Measurements from ENCODE around the gene ALDOB. TPM values are rescaled to one million over a fixed set of nuclear protein-coding genes. Genes with fewer than 3 reads are reported as not detected.

The ALDOB gene
- total and polyA plus RNA-seq, 2 of the 13 experiments (the other 11 are each of a cell fraction or from before 2014, with no cell fraction given): 0.29 to 0.97 TPM

DNA sequence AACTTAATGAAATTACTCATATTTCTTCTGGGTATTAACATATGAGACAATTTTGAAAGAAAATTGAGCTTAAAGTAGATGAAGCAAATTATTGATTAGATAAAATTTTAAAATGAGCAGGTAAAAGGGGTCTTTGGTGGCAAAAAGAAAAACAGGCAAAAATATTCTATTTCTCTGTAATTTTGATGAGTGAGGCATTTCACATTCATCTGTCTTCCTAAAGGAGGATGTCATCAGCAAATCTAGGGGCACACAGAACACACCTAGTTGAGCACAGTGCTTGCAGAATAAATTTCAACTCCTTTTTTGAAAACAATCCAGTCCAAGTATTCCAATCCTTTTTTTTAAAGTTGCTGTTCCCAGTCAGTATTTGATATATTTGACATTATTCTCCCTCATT lies 20.7 kb downstream of the ALDOB start (continued):
- TF ChIP-seq, protein P1, sequence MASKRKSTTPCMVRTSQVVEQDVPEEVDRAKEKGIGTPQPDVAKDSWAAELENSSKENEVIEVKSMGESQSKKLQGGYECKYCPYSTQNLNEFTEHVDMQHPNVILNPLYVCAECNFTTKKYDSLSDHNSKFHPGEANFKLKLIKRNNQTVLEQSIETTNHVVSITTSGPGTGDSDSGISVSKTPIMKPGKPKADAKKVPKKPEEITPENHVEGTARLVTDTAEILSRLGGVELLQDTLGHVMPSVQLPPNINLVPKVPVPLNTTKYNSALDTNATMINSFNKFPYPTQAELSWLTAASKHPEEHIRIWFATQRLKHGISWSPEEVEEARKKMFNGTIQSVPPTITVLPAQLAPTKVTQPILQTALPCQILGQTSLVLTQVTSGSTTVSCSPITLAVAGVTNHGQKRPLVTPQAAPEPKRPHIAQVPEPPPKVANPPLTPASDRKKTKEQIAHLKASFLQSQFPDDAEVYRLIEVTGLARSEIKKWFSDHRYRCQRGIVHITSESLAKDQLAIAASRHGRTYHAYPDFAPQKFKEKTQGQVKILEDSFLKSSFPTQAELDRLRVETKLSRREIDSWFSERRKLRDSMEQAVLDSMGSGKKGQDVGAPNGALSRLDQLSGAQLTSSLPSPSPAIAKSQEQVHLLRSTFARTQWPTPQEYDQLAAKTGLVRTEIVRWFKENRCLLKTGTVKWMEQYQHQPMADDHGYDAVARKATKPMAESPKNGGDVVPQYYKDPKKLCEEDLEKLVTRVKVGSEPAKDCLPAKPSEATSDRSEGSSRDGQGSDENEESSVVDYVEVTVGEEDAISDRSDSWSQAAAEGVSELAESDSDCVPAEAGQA (IDR thresholded peaks at IDR 0.05; ENCODE audit: low read depth): no peak
- TF ChIP-seq, protein P1 (CRISPR knock-in tag; IDR thresholded peaks at IDR 0.05; ENCODE audit: borderline replicate concordance): no peak
- TF ChIP-seq SMAD9 (CRISPR knock-in tag; IDR thresholded peaks at IDR 0.05) (no peak), ZNF432 (CRISPR knock-in tag; IDR thresholded peaks at IDR 0.05; ENCODE audit: borderline replicate concordance) (no peak), PRPF4 (IDR thresholded peaks at IDR 0.05; ENCODE audit: low read depth, low read length, poor library complexity, severe bottlenecking) (no peak), ZNF446 (CRISPR knock-in tag; IDR thresholded peaks at IDR 0.05) (no peak), ZNF383 (CRISPR knock-in tag; IDR thresholded peaks at IDR 0.05; ENCODE audit: borderline replicate concordance) (no peak), MAFF (IDR thresholded peaks at IDR 0.05; ENCODE audit: low read depth, low read length) (peak; percentile 76)
- TF ChIP-seq, protein P2, sequence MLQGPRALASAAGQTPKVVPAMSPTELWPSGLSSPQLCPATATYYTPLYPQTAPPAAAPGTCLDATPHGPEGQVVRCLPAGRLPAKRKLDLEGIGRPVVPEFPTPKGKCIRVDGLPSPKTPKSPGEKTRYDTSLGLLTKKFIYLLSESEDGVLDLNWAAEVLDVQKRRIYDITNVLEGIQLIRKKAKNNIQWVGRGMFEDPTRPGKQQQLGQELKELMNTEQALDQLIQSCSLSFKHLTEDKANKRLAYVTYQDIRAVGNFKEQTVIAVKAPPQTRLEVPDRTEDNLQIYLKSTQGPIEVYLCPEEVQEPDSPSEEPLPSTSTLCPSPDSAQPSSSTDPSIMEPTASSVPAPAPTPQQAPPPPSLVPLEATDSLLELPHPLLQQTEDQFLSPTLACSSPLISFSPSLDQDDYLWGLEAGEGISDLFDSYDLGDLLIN (CRISPR knock-in tag; IDR thresholded peaks at IDR 0.05; ENCODE audit: borderline replicate concordance): no peak
